Posterior vena cava (tissue), 2 donors: ENCODE measurements around the gene GARIN5A. TPM values are rescaled to one million over a fixed set of nuclear protein-coding genes. Genes with fewer than 3 reads are reported as not detected.
"Not testable (repeated sequence)": the region's sequence is repeated elsewhere in the genome, so short reads cannot be mapped to it uniquely, and the experiment has no call there.

Experiments used
- DNase-seq: peaks from one replicate; pipeline ENCODE4 v3.0.0-alpha.2; 2020; ENCODE audit warnings: low spot score
- intact Hi-C, 2 donors: fragments of 100-400 bp; cut with DNase I; formaldehyde crosslinking; loops; one replicate each; pipeline versions ENCODE4 v1.14.1 to v1.14.2; 2022 to 2023
- total RNA-seq, 2 donors: library from RNA; stranded (reverse); fragmentation: NEBNext Ultra II Directional; extraction: Animal tissue kit (Norgen Biotek cat#: 25700); gene quantifications; one replicate each; pipeline ENCODE4 v1.2.1, GENCODE V29; 2021
- donor health status: DM: yes; HTN: yes; CAD: no.
- donor health status: DM: yes; HTN: yes; CAD: no.

The GARIN5A gene
- total RNA-seq, 2 donors from 2014 or later: not detected

DNA sequence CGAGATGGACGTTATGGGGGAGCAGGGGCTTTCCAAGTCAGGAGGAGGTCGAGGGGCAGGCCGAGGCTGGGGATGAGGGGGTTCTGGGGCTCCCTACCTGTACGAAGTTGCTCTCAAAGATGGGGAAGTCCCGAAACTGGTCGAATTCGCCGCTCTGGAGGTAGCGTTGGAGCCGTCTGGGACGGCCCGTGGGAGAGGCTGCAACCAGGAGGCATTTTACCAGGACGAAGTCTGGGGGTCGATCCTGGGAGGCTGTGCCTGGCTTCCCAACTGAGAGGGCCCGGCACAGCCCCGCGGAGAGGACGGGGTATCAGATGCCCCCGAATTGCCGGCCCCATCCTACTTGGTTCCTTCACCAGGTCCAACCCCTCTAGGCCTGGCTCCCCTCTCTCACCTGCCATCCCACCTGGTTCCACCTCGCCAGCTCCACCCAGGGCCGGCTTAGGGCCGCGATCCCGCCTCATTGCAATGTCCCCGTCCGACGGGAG is 868 bp downstream of the GARIN5A start:
- peak; percentile 80 for DNase-seq
- intact Hi-C loops: no loop called here

DNA sequence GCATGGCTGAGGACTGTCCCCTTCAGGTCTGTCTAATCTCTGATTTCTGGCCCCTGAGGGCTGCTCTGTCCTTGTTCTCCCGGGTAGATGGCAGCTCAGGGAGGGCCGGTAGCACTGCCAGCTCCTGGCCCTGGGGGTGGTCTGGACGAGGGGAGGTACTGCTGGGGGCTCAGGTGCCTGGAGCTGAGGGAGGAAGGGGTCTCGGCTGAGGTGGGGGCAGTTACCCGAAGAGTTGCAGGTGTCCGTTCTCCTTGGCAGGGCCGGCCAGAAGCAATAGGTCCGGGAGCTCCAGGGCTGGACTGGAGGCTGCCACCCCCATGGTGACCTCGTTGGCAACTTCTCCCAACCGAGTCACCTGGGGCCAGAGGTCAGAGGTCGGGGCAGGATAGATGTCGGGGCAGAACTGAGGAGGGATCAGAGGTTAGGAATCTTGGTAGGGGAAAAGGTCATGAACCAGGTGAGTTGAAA is 1.5 kb downstream of the GARIN5A start:
- DNase-seq: peak; percentile 76
- intact Hi-C loops: no loop called here

DNA sequence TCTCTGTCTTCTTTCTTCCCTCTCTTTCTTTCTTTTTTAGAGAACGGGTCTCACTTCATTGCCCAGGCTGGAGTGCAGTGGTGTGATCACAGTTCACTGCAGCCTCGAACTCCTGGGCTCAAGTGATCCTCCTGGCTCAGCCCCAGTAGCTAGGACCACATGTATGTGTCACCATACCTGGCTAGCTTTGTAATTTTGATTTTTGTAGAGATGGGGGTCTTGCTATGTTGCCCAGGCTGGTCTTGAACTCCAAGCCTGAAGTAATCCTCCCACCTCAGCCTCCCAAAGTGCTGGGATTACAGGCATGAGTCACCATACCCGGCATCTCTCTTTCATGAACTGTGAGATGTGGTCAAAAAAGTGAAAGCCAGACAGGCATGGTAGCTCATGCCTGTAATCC is 3.3 kb downstream of the GARIN5A start:
- intact Hi-C loops, DNase-seq: not testable (repeated sequence)

DNA sequence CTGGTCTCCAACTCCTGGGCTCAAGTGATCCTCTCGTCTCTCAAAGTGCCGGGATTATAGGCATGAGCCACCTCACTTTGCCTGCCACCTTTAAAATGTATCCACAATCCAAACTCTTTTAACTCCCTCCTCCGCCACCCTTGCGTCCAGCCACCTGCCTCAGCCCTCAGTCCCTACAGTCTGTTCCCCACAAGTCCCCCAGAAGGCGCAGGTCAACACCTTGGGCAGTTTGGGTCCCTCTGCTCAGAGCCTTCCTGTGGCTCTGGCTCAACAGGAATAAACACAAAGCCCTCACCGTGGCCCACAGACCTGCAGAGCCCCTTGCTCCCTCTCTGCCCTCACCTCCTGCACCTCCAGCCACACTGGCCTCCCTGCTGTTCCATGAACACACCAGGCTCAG is 7.8 kb downstream of the GARIN5A start:
- no peak for DNase-seq
- intact Hi-C loops: no loop called here

DNA sequence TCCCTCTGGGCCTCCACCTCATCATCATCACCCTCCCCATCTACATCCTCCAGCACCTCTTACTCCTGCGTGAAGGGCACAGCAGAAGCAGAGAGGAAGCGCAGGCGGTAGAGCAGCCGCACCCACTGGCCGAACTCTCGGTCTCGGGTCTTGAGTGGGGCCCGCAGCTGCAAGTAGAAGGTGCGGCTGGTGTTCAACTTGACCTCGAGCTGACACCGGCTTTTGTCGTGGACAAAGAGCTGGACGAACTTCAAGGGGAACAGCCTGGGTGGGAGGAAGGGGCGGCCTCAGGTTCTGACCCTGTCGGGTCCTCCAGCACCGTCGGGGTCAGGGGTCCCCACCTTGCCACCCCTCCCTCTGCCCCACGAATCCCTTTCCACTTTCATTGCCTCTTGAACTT is 9.1 kb downstream of the GARIN5A start:
- DNase-seq: no peak
- intact Hi-C loops: no loop called here

DNA sequence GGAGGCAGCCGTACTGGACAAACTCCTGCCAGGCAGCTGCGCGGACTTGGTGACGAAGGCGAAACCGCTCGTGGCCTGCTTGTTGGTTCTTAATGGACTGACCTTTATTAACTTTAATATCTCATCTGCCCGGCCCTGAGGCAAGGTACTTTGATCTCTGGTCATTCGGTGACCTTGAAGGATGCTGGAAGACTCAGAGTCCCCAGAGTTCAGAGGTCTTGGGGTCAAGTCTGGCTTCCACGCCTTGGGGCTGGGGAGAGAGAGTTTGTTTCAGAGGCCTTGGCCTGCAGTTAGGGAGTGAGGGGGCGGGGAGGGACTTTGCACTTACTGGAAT is 10.0 kb downstream of the GARIN5A start:
- intact Hi-C loops: no loop called here
- no peak for DNase-seq

DNA sequence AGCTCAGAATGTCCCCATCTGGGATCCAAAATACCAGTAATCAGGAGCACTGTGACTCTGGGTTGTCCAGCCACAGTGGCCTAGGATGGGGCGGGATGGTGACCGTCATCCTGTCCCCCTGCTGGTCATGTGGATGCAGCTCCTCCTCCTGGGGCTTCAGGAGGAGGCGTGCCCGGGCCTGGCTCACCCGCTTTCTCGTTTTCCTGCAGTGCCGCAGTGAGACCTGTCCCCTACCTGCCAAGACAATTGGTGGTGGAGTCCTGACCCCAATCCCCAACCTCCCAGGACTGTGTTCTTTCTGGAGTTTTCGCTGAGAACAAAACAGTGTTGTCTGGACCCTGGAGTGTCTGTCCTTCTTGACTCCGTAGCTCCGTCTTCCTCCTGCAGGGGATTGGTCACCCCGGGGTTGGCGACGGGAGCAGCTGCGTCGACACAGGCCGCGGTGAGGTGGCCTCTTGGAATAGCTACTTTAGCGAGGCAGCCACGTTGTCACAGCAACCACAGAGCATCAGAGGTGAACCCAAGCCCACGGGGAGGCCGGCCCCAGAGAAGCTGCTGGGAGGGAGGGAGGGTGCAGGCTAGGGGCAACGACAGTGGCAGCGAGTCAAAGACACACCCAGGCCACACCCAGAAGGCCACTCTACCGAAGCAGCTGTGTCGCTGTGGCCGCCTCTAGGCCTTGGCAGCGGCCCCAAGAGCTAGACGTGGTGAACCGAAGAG is 10.5 kb downstream of the GARIN5A start:
- DNase-seq: no peak
- intact Hi-C loops: no loop called here

DNA sequence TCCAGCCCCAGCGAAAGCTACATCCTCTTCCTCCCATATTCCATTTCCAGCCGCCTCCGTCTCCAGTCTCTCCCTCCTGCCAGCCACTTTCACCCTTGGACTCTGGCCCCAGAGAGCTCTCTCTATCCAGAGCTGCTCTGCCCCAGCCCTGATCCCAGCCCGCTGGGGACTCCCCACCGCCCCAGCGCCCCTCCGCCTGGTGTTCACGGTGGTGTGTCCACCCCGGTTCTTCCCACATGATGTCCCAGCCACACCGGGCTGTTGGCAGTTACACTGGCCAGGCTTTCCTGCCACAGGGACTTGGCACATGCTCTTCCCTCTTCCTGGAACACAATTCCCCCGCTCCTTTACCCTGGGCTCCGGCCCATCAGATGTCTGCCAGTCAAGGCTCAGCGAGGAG is 11.6 kb downstream of the GARIN5A start:
- DNase-seq: no peak
- intact Hi-C loops: no loop called here

DNA sequence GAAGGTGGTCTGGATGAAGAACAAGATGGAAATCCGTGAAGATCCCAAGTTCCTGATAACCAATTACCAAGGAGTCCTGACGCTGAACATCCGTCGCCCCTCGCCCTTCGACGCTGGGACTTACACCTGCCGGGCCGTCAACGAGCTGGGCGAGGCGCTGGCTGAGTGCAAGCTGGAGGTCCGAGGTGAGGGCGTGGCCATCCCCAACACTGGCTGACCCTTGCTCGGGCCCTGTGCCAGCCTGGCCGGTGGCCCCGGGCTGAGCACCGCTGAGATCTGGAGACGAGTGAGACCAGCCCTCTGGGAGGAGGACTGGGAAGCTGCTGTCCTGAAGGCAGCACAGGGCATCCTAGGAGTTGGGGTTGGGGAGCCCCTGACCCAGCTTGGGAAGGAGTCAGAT is 12.3 kb downstream of the GARIN5A start:
- intact Hi-C loops: no loop called here
- DNase-seq: no peak

DNA sequence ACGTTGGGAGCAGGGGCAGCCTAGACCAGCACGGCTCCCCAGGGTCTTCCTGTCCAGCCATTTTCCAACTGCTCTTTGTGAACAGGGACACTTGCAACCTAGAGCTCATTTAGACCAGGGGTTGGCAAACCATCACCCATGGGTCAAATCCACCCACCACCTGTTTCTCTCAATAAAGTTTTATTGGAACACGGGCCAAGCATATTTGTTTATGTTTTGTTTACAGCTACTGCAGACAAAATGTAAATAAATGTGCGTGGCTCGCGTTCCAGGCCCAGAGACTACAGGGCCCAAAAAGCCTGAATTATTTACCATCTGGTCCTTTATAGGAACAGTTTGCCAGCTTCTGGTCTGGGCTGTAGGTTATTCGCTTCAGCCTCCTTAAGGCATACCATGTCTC is 13.7 kb downstream of the GARIN5A start:
- intact Hi-C loops: no loop called here
- DNase-seq: no peak

DNA sequence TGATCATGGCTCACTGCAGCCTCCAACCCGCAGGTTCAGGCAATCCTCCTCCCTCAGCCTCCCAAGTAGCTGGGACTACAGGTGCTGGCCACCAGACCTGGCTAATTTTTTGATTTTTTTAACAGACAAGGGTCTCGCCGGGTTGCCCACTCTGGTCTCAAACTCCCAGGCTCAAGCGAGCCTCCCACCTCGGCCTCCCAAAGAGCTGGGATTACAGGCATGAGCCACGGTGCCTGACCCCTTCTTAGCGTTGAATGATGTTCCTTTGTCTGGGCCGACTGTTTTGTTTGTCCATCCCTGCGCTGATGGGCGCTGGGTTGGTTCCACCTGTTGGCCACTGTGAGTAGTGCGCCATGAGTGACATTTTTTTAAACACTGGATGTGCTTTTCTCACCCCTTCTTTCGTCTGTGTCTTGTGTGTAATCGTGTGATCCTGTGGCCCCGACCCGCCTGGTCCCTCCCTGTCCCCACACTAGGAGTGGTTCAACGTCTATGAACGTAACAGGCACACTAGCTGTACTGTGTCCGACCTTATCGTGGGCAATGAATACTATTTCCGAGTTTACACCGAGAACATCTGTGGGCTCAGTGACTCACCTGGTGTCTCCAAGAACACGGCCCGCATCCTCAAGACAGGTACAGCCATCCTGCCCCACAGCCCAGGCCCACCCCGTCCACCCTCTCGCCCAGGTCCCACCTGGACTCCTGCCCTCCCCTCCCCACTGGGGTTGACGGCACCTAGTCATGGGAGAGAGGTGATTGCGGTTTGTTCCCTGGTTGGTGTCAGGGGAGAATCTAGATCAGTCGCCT is 15.4 kb downstream of the GARIN5A start:
- intact Hi-C loops: no loop called here
- DNase-seq: no peak

DNA sequence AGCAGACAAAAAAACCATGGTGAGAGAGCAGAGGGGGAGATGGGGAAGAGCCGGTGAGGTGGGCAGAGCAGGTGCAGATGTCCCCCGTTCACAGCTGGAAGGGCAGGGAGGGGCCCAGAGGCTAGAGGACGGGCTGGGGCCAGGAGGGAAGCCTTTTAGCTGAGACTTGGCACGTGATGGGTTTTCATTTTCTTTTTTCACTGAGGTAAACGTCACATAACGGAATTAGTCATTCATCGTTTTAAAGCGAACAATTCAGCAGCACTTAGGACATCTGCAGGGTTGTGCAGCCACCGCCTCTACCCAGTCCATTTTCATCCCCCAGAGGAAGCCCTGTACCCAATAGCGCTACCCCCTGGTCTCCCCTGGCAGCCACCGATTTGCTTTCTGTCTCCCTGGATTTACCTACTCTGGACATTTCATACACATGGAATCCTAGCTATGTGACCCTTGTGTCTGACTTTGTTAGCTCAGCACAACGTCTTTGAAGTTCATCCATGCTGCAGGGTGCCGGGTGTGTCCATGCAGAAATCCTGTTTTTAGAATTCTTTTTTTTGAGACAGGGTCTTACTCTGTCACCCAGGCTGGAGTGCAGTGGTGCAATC is 16.4 kb downstream of the GARIN5A start:
- DNase-seq: no peak
- intact Hi-C loops: no loop called here

DNA sequence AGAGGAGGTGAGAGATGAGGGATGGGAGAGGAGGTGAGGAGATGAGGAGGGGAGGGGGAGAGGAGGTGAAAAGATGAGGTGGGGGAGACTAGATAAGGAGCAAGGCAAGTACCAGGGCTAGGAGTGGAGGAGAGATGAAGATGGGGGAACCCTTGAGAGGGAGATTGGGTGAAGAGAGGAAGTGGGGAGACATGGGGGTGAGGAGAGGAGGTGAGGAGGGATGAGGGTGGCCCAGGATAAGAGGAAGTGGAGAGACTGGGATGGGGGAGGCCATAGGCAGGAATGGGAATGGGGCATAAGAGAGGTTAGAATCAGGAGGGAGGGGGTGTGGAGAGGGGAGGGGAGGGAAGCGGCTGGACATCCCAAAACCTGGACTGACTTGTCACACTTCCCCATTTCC is 17.0 kb downstream of the GARIN5A start:
- intact Hi-C loops: no loop called here
- DNase-seq: no peak

DNA sequence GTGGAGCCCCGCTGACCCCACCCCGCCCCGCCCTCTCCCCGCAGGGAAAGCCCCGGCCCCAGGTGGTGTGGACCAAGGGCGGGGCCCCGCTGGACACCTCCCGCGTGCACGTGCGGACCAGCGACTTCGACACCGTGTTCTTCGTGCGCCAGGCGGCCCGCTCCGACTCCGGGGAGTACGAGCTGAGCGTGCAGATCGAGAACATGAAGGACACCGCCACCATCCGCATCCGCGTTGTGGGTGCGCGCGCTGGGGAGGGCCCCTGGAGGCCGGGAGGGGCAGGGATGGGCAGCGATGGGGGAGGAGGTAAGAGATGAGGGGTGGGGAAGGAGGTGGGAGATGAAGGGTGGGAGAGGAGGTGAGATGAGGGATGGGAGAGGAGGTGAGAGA is 17.6 kb downstream of the GARIN5A start:
- intact Hi-C loops: no loop called here
- DNase-seq: no peak

DNA sequence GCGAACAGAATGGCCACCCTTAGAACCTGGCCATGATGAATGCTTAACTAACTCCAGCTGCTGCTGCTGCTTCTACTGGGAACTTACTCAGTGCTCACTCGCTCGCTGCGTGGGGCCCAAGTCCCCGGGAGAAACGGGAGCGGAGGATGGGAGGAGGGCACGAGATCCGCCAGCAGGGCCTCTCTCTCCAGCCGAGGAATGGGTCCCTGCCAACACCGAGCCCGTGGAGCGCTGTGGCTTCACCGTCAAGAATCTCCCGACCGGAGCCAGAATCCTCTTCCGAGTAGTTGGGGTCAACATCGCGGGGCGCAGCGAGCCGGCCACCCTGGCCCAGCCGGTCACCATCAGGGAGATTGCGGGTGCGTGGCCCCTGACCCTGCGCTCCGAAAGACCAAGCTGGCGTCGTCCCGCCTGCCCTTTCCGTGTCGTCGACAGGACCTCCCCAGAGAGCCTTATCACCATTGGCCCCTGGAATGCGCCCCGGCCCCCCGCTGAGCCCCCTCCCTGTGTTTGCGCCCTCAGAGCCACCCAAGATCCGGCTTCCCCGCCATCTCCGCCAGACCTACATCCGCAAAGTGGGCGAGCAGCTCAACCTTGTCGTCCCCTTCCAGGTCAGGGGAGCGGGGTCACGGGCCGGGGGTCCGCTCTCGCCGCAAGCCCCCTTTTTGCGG is 18.1 kb downstream of the GARIN5A start:
- DNase-seq: no peak
- intact Hi-C loops: no loop called here

DNA sequence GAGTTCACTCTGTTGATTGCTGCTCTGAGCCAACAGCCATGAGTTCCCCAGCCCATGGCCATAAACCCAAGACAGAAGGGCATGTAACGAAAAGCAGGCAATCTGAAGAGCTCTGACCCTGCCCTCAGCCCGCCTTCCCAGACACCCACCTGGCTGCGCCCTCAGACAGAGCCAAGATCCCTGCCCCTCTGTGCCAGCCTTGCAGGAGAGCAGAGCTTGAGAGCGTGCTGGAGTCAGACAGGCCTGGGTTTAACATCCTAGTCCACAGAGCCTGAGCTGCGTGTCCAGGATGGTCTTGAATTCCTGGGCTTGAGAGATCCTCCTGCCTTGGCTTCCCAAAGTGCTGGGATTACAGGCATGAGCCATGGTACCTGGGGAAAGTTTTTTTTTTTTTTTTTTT is 19.3 kb downstream of the GARIN5A start:
- DNase-seq: no peak
- intact Hi-C loops: no loop called here

DNA sequence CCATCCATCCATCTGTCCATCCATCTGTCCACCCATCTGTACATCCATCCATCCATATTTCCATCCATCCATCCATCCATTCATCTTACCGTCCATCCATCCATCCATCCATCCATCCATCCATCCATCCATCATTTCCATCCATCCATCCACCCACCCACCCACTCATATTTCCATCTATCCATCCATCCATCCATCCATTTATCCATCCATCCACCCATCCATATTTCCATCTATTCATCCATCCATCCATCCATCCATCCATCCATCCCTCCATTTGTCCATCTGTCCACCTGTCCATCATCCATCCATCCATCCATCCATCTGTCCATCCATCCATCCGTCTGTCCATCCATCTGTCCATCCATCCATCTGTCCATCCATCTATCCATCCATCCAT is 20.7 kb downstream of the GARIN5A start:
- no peak for DNase-seq
- intact Hi-C loops: no loop called here

DNA sequence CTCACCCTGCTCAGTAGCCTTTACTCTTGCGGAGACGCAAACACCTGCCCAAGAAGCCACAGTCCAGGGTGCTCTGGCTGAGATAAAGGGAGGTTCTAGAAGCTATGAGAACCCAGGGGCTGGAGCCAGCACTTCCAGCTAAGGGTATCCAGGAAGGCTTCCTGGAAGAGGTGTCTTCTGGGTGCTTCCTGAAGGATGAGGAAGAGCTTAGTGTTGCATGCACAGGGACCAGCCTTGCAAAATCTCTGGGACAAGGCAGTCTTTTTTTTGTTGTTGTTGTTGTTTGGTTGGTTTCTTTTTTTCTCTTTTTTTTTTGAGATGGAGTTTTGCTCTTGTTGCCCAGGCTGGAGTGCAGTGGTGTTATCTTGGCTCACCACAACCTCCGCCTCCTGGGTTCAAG is 23.4 kb downstream of the GARIN5A start:
- DNase-seq: no peak
- intact Hi-C loops: no loop called here

DNA sequence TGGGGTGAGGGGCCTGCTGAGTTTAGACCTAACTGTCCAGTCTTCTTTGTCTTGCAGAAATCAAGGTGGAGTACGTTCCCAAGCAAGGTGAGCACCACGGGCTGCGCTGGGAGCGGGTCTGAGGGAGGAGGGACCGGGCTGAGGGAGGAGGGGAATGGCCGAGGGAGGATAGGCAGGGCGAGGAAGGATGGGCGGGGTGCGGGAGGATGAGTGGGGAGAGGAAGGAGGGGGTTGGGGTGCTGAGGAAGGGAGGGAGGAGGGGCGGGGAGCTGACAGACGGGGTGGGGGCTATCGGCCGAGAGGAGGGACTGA is 25.5 kb downstream of the GARIN5A start:
- no peak for DNase-seq
- intact Hi-C loops: no loop called here
